ENCODE data around the gene CENPP.

The CENPP gene

DNA sequence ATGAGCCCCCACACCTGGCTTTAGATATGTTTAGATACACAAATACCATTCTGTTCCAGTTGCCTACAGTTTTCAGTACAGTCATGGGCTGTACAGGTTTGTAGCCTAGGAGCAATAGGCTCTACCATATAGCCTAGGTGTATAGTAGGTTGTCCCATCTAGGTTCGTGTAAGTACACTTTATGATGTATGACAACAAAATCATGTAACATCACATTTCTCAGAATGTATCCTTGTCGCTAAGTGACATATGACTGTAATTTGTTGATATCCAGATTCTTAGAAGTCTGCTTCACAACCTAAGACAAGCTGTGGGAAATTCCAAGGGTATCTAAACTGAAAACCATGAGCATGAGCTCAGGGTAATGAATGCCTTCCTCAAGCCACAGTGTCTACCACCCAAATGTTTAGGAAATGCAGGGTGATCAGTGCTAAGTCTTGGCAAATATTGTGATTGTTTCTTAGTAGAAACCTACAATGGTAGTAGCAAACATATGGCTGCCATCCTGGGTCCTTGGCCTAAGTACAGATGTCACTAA is 201.6 kb downstream of the CENPP start:
- no peak for DNase-seq (ENCODE audit: low read depth)
- TF ChIP-seq POLR2A (IDR thresholded peaks at IDR 0.05; ENCODE audit: extremely low read depth, insufficient read length) (no peak), MYC (IDR thresholded peaks at IDR 0.05; ENCODE audit: low read depth, low read length) (no peak), MAX (IDR thresholded peaks at IDR 0.05; ENCODE audit: low read depth, low read length) (no peak), CTCF (IDR thresholded peaks at IDR 0.05; ENCODE audit: low read depth, low read length) (no peak)
- H3K4me3 ChIP-seq (ENCODE audit: low read depth, low read length), result no peak overlapping the region

GRCh38 chr9:92527832-92528521 is 202.2 kb downstream of the CENPP start:
- no peak for TF ChIP-seq CTCF (IDR thresholded peaks at IDR 0.05; ENCODE audit: low read depth, low read length)
- no peak for TF ChIP-seq MAX (IDR thresholded peaks at IDR 0.05; ENCODE audit: low read depth, low read length)
- no peak for TF ChIP-seq POLR2A (IDR thresholded peaks at IDR 0.05; ENCODE audit: extremely low read depth, insufficient read length)
- no peak for TF ChIP-seq MYC (IDR thresholded peaks at IDR 0.05; ENCODE audit: low read depth, low read length)
- H3K4me3 ChIP-seq (ENCODE audit: low read depth, low read length), result no peak overlapping the region
- DNase-seq (ENCODE audit: low read depth), result no peak

GRCh38 chr9:92528522-92528849 is 202.7 kb downstream of the CENPP start:
- H3K4me3 ChIP-seq (ENCODE audit: low read depth, low read length), result no peak overlapping the region
- DNase-seq (ENCODE audit: low read depth), result no peak
- TF ChIP-seq MYC (IDR thresholded peaks at IDR 0.05; ENCODE audit: low read depth, low read length) (no peak), POLR2A (IDR thresholded peaks at IDR 0.05; ENCODE audit: extremely low read depth, insufficient read length) (no peak), CTCF (IDR thresholded peaks at IDR 0.05; ENCODE audit: low read depth, low read length) (no peak), MAX (IDR thresholded peaks at IDR 0.05; ENCODE audit: low read depth, low read length) (no peak)

- no peak overlapping the region for H3K4me3 ChIP-seq (ENCODE audit: low read depth, low read length)
- no peak for TF ChIP-seq MYC (IDR thresholded peaks at IDR 0.05; ENCODE audit: low read depth, low read length)
- no peak for TF ChIP-seq POLR2A (IDR thresholded peaks at IDR 0.05; ENCODE audit: extremely low read depth, insufficient read length)
- no peak for TF ChIP-seq CTCF (IDR thresholded peaks at IDR 0.05; ENCODE audit: low read depth, low read length)
- TF ChIP-seq MAX (IDR thresholded peaks at IDR 0.05; ENCODE audit: low read depth, low read length), result no peak
- no peak for DNase-seq (ENCODE audit: low read depth)
Observed at GRCh38 chr9:92529124-92529523, 203.4 kb downstream of the CENPP start.

- no peak for TF ChIP-seq POLR2A (IDR thresholded peaks at IDR 0.05; ENCODE audit: extremely low read depth, insufficient read length)
- no peak overlapping the region for H3K4me3 ChIP-seq (ENCODE audit: low read depth, low read length)
- no peak for DNase-seq (ENCODE audit: low read depth)
Observed at GRCh38 chr9:92530893-92531292, 205.1 kb downstream of the CENPP start.

- DNase-seq (ENCODE audit: low read depth), result no peak
- TF ChIP-seq MYC (IDR thresholded peaks at IDR 0.05; ENCODE audit: low read depth, low read length) (no peak), MAX (IDR thresholded peaks at IDR 0.05; ENCODE audit: low read depth, low read length) (no peak), CTCF (IDR thresholded peaks at IDR 0.05; ENCODE audit: low read depth, low read length) (no peak)
- H3K4me3 ChIP-seq (ENCODE audit: low read depth, low read length), result no peak overlapping the region
Observed at GRCh38 chr9:92534204-92534603, 208.5 kb downstream of the CENPP start.

All from NB4 (cell line).